ENCODE measurements around the gene RNF31. TPM values are rescaled to one million over a fixed set of nuclear protein-coding genes. Genes with fewer than 3 reads are reported as not detected.
A peak's percentile ranks its signal among the peaks of the same experiment; 100 is the strongest.

The RNF31 gene
- total and polyA plus RNA-seq, 2 of the 13 experiments (the other 11 are each of a cell fraction or from before 2014, with no cell fraction given) = 48.2 to 86.8 TPM

GRCh38 chr14:24135584-24135833 is 11.8 kb upstream of the RNF31 start (continued):
- TF ChIP-seq, protein P1, sequence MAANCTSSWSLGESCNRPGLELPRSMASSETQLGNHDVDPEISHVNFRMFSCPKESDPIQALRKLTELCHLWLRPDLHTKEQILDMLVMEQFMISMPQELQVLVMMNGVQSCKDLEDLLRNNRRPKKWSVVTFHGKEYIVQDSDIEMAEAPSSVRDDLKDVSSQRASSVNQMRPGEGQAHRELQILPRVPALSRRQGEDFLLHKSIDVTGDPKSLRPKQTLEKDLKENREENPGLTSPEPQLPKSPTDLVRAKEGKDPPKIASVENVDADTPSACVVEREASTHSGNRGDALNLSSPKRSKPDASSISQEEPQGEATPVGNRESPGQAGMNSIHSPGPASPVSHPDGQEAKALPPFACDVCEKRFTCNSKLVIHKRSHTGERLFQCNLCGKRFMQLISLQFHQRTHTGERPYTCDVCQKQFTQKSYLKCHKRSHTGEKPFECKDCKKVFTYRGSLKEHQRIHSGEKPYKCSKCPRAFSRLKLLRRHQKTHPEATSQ (CRISPR knock-in tag; IDR thresholded peaks at IDR 0.05; ENCODE audit: borderline replicate concordance) = no peak
- TF ChIP-seq CENPT (CRISPR knock-in tag; IDR thresholded peaks at IDR 0.05; ENCODE audit: low read depth) (0 out of 2 replicates have a peak, but pooled peaks have one; percentile 24), MED8 (CRISPR knock-in tag; IDR thresholded peaks at IDR 0.05; ENCODE audit: insufficient replicate concordance) (no peak), SIX1 (CRISPR knock-in tag; IDR thresholded peaks at IDR 0.05; ENCODE audit: borderline replicate concordance) (0 out of 2 replicates have a peak, but pooled peaks have one; percentile 1), CAMTA2 (CRISPR knock-in tag; IDR thresholded peaks at IDR 0.05; ENCODE audit: borderline replicate concordance) (peak; percentile 18; the same call in 1 of the 2 replicates), ZNF615 (CRISPR knock-in tag; IDR thresholded peaks at IDR 0.05; ENCODE audit: borderline replicate concordance) (no peak), KLF11 (CRISPR knock-in tag; IDR thresholded peaks at IDR 0.05) (no peak), HOXD1 (CRISPR knock-in tag; IDR thresholded peaks at IDR 0.05) (peak; percentile 45; the same call in 1 of the 2 replicates), JUN (CRISPR knock-in tag; IDR thresholded peaks at IDR 0.05) (peak; percentile 60; the same call in 1 of the 2 replicates), ZNF260 (CRISPR knock-in tag; IDR thresholded peaks at IDR 0.05; ENCODE audit: borderline replicate concordance, low read depth) (no peak), SMAD9 (CRISPR knock-in tag; IDR thresholded peaks at IDR 0.05) (peak; percentile 88; the same call in 1 of the 2 replicates), CSRNP1 (CRISPR knock-in tag; IDR thresholded peaks at IDR 0.05) (peak; percentile 23), FOXA1 (IDR thresholded peaks at IDR 0.05) (no peak), FOXA1 (CRISPR knock-in tag; IDR thresholded peaks at IDR 0.05) (peak; percentile 5; the same call in 1 of the 2 replicates), REL (CRISPR knock-in tag; conservative IDR thresholded peaks at IDR 0.05) (no peak), DNMT1 (CRISPR knock-in tag; IDR thresholded peaks at IDR 0.05) (peak; percentile 72), MAFG (CRISPR knock-in tag; IDR thresholded peaks at IDR 0.05) (no peak), ZNF775 (CRISPR knock-in tag; IDR thresholded peaks at IDR 0.05; ENCODE audit: borderline replicate concordance) (0 out of 2 replicates have a peak, but pooled peaks have one; percentile 20), TFAP4 (IDR thresholded peaks at IDR 0.05; ENCODE audit: borderline replicate concordance, low read depth) (no peak), EP300 (IDR thresholded peaks at IDR 0.05; ENCODE audit: low read depth in 2 of 2, low read length in 2 of 2) (no peak), EP300 (CRISPR knock-in tag; IDR thresholded peaks at IDR 0.05; ENCODE audit: borderline replicate concordance) (peak; percentile 52; the same call in 1 of the 2 replicates), SMARCC2 (IDR thresholded peaks at IDR 0.05) (no peak), ZNF3 (CRISPR knock-in tag; IDR thresholded peaks at IDR 0.05) (no peak), ZFP36L2 (CRISPR knock-in tag; IDR thresholded peaks at IDR 0.05) (0 out of 2 replicates have a peak, but pooled peaks have one; percentile 84), KLF13 (CRISPR knock-in tag; IDR thresholded peaks at IDR 0.05) (peak; percentile 97)
- TF ChIP-seq, protein P2, sequence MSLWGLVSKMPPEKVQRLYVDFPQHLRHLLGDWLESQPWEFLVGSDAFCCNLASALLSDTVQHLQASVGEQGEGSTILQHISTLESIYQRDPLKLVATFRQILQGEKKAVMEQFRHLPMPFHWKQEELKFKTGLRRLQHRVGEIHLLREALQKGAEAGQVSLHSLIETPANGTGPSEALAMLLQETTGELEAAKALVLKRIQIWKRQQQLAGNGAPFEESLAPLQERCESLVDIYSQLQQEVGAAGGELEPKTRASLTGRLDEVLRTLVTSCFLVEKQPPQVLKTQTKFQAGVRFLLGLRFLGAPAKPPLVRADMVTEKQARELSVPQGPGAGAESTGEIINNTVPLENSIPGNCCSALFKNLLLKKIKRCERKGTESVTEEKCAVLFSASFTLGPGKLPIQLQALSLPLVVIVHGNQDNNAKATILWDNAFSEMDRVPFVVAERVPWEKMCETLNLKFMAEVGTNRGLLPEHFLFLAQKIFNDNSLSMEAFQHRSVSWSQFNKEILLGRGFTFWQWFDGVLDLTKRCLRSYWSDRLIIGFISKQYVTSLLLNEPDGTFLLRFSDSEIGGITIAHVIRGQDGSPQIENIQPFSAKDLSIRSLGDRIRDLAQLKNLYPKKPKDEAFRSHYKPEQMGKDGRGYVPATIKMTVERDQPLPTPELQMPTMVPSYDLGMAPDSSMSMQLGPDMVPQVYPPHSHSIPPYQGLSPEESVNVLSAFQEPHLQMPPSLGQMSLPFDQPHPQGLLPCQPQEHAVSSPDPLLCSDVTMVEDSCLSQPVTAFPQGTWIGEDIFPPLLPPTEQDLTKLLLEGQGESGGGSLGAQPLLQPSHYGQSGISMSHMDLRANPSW (CRISPR knock-in tag; IDR thresholded peaks at IDR 0.05; ENCODE audit: borderline replicate concordance) = peak; percentile 82; the same call in 1 of the 2 replicates

Data from HepG2 (cell line).